ENCODE results near the gene NPB.
A peak's percentile ranks its signal among the peaks of the same experiment; 100 is the strongest.
"Not testable (repeated sequence)": the region's sequence is repeated elsewhere in the genome, so short reads cannot be mapped to it uniquely, and the experiment has no call there.

The NPB gene

DNA sequence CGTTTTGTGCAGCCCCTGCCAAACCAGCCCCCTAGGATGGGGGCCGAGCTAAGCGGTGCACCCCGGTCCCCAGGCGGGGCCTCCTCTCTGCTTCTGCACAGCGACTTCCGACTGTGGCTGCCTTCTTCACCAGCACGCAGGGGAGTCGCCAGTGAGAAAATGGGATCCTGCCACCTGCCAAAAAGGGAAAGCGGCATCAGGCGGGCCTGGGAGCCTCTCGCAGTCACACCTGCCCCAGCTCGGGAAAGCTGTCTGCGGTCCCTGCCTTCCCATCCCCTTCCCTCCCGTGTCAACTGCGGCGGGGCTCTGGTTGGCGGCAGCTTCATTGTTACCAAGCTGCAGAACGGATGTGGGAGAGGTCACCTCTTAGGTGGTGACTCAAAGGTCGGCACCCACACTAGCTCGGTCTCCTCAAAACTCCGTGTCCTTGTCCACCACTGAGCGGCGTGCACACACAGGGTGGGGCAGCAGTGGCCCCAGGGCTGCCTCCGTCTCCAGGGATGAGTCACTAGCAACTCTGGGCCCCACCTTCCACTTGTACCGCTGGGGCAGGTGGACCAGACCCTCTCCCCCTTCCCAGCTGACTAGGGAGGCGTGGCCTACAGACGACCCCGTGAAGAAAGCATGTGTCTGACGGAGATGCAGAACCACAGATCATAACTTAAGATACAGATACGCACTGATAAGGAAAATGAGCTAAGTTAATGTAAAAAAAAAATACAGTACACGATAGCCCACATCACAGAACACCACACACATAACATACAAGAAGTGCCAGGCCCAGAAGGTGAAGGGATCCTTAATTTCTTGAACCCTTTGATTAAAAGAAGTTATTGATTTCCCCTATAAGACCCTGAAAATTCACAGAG is 10.6 kb downstream of the NPB start:
- FAIRE-seq, result no peak

DNA sequence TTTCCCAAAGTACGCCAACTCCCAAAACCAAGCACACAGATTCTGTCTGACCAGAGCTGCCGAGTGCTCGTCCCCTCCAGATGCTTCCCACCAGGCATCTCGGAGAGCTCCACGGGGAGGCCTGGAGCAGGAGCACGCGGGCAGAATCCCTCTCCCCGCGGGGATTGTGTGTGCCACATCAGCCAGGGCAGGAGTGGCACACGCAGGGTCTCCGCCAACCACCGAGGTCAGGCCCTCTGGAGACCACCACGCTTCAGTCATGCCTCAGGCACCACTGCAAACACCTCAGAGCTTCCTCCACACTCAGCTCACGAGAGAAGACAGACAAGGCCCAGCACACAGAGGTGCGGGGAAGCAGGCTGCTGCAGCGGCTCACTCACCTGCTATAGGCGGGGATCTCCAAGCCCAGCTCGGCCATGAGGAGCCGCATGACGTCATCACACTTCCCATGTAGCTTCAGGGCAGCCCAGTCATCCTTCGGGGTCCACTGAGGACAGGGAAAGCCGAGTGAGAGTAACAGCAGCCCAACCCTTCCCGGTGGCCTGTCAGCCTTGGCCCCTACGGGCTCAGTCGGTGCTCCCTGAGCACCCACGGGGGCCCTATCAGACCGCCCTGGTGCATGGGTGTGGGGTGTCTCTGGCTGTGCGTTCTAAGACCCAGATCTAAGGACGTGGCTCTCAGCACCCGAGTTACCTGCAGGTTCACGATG is 11.5 kb downstream of the NPB start:
- FAIRE-seq, result no peak

DNA sequence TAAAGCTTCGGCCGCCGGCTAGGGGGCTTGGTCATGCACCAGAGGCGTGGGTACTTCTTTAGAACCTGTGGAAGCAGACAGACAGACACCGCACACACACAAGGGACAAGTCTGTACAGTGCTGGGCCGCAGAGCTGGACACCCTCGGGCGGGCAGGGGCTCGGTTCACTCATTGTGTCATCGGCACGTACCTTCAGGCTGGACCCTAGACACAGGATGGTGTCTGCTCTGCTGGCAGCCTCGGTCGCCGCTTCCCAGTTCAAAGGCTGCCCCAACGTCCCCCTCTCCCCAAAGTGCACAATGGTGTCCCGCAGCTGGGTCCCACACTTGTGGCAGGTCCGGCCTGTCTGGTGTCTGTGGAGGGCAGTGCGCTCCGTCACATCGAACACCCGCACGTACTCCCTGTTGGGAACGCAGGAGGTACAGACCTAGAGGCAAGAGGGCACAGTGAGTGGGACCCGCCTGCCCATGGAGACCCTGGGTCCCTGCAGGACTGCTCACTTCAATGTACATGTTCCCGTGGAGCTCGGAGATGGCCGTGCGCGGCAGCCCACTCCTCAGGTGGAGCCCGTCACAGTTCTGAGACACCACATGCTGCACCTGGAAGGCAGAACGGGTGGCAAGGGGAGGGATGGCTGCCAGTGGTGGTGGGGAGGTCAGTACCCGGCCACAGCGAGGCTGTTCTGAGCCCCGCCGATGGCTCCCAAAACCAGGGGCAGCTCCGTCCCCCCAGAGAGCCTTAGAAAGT is 12.2 kb downstream of the NPB start:
- FAIRE-seq, result no peak

DNA sequence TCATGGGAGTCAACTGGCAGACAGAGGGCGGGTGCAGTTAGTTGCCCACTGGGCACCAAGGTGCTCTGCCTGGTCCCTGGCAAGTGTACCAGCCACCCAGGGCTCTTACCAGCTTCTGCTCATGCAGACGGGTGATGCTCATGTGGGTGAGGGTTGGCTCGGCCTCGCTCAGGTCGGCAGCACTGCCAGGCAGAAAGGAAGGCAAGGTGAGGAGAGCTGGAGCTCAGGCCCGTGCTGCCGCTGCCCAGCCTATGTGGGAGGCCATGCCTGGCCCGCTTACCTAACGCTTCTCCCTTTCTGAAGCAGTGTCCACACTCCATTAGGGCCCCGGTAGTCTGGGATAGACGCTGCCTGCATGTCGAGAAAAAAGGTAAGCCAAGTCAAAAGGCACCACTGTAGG is 13.3 kb downstream of the NPB start:
- FAIRE-seq, result no peak

DNA sequence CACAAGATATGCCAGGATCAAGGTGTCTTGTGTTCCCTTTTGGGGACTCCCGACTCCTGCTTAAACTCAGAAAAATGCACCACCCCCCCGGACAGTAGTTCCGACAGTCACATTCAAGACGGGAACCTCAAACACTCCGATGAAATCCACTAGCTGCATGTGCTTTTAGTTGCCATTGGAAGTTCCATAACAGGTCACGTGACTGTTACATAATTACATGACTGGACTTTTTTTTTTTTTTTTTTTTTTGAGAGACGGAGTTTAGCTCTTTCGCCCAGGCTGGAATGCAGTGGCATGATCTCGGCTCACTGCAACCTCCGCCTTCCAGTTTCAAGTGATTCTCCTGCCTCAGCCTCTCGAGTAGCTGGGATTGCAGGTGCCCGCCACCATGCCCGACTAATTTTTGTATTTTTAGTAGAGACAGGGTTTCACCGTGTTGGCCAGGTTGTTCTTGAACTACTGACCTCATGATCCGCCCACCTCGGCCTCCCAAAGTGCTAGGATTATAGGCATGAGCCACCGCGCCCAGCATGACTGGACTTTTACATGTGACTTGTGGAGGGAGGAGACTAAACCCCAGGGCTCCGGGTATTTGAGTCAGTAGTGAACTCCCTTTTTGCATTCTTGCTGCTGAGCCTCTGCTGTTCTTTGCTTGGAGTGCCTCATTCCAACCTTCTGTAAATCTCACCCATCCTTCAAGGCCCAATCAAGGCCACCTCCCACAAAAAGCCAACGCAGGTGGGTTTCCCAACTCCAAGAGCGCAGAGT is 14.4 kb downstream of the NPB start:
- FAIRE-seq, result peak; percentile 93

DNA sequence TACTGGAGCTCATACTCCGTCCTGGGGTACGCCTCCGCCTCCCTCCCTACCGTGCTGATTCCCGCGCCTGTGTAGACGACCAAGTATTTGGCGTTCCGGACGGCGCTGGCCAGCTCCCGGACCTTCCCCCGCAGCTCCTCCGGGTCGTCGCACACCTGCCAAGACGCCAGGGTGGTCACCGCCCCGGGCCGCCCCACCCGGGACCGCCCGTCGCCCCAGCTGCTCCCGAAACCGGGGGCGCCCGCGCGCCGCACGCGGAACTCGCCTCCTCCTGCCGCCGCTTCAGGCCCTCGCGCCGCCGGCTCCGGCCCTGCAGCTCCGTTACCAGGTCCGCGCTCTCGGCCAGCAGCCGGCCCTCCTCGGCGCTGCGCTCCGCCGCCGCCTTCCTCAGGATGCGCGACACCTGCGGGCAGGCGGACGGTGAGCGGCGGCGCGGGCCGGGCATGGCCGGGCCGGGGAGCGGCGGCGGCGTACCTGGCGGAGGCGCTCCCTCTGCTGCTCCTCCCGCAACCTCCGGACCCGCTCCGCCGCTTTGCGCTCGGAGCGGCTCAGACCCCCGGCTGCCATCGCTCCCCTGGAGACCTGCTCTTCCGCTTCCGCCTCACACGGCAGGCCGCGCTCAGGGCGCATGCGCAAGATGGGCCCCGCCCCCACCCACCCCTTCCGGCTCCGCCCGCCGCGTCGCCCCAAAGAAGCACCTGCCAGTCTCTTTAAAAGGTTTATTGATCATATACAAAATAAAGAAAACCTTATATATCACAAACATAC is 15.7 kb downstream of the NPB start, which contains the start of gene SIRT7:
Gene SIRT7 (minus strand): TSS at position 612 of the 768 bp plus-strand sequence. CDS start 45 bp downstream, at position 567.
- no peak for FAIRE-seq

DNA sequence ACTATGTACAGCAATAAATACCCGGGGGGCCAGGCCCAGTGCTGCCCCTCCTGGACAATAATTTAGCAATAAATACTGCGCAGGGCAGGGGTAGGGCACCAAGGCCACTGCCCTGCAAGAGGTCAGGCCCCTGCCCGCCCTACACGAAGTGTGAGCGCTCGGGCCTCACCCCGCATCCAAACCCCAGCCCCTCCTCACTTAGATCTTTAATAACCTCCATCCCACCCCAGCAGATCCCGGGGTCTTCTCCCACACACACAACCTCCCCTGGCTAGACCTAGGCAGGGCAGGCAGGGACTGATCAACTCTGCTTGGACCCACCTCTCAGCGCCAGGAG is 16.3 kb downstream of the NPB start:
- FAIRE-seq, result not testable (repeated sequence)

DNA sequence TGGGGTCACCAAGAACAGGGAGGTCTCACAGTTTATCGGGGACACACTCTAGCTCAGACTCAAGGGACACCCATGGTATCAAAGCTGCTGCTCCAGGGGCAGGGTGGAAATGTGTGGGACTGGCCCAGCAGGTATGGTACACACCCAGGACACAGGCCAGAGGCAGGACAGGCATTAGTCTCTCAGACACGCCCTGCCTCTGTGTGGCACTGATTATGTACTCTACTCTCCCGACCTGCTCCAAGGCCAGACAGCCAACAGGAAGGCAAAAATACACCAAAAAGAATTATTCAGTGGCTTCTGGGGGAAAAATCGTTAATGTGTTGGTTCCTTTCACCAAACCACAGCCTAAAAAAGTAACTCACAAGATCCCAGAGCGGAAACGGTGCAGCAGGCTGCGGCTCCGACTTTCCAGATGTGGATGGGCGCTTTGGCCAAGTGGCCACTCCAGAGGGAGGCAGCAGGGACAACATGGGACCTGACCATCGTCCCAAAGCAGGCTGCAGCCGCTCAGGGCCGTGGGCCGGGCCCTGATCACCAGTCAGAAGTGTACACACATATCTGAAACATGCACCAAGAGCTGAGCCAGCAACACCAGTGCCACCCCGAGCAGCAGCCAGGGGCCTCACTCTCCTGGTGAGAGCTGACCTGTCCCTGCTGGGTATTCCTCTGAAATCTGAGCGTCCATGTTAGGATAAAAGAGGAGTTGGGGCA is 17.0 kb downstream of the NPB start:
- FAIRE-seq, result no peak

DNA sequence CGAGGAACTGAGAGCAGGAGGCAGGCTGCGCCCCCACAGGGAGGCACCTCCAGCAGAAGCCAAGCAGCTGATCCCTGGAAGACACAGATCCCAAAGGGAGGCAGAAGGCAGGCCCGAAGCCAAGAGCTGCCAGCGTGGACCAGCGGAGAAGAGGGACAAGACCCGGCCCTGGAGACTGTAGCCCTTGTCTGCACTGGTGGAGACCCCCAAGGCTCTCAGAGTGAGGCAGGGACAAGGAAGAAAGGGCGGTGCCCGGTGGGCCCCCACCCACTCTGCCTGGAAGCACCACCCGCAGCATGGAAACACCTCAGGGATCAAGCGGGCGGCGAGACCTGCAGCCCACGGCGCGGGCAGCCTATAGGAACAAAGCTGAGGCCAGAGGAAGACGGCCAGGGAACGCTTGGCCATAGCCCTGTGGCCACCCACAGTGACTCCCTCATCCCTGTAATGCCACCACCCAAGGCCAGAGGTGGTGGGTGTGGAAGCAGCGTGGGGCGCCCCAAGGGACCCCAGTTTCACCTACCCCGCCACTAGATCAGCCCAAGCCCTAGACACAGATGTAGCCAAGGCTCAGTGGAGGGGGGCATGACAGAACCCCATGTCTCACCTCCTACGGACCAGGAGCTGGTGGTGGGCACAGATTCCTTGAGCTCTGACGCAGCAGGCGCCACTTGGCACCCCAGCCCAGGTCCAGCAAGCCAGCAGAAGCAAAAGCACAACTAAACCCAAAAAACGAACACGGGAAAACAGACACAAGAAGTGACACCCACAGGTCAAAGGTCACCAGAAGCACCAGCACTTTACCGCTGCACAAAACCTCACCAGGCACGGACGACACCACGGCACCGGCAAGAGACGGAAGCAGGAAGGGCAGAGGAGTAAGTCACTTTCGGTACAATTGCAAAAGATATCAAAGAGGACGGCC is 18.8 kb downstream of the NPB start:
- no peak for FAIRE-seq

DNA sequence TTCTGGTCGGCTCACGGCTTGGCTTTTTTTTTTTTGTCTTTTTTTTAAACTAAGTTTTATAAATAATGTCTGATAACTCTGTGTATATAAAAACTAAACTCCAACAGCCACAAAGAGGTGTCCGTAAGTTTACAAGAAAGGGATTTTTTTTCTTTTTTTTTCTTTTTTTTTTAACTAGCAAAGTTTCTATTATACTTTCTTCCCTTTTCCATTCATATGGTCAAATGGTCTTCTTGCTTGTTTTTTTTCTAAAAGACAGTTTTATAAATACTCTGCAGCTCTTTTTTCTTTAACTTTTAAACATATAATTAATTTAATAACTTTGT is 19.5 kb downstream of the NPB start:
- FAIRE-seq, result peak; percentile 92

DNA sequence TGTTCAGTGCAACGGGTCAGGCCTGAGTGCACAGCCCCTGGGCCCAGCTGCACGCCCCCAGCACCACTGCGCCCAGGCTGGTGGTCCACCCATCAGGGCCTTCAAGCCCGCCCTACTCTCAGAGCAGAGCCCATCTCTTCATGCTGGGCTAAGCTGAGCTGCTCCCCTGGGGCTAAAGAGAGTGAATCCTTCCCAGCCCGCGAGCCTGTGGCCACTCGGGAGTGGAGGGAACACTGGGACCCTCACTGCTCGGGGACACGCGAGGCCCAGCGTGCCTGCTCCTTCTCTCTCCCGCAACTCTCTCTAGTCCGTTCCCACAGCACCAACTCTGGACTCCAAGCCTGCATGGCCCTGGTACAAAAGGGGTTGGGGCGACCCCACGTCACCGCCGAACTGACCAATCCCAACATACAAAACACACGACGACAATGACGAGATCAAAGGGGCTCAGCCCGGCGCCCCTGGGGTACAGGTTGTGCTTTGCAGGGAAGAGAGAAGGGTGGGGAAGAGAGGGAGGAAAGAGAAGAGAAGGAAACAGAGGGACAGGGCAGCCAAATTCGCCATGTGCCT is 20.0 kb downstream of the NPB start:
- FAIRE-seq, result no peak

DNA sequence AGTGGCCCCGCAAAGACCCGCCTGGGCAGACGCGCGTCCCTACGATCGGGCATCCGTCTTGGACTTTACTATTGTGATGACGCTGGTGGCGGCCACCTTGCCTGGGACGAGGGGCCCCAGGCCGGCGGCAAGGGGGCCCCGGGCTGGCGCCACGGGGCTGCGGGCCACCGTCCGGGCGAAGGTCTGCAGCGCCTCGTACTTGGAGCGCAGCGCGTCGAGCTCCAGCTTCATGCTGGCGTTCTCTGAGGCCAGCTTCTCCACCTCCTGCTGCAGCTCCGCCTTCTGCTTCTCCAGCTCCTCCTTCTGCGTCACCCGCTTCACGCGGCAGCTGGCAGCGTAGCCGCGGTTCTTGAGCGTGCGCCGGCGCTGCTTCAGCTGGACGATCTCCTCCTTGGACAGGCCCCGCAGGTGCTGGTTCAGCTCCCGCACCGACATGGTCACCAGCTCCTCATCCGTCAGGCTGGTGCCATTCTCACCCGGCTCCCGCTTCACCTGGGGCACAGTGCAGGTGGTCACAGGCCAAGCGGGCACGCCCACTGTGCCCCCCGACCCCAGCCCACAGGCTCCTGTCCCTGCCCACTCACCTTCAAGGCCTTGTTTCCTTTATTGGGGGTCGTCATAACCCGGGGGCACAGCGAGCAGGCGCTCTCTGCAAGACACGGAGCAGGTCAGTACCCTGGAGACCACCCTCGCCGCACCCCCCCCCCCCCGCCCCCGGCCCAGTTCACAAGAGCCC is 20.7 kb downstream of the NPB start:
- no peak for FAIRE-seq

DNA sequence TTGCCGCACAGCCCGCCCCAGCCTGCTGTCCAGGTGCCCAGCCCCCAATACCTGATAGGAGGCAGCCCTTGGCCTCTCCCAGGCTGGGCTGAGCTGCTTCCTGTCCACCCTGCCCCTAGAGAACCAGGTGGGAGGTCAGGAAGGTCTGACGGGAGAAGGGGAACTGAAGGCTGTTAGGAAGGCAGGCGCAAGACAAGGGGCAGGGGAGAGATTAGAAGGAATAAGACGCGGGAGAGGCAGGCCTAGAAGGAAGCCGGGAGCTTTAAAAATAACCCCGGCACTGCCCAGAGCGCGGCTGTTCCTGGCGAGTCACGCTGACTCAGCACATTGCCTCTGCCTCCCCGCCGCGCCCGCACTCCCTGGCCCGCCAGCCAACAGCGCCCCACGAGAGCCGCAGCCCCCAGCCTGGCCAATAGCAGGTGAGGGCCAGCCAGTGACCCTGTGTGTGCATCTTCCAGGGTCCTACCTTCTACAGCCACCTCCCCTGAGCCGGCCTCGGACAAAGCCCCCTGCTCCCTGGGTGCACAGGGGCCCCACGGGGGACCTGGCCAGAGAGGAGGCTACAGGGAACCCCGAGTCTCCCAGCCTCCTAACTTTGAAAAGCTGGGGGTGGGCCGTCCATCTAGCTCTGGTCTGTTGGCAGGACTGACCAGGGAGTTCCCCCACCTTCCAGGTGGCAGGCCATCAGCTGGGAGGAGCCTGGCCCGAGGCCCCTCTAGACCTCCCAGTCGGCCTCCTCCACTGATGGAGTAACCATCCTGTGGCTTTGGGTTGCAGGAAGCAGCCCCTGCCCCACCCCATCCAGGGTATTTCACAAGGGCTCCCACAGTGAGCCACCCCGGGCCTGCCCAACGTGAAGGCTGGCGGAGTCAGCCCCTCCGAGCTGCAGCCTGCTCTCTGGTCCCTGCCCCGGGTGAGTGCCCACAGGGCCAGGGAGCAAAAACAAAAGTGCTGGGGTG is 21.5 kb downstream of the NPB start:
- FAIRE-seq, result peak; percentile 61

DNA sequence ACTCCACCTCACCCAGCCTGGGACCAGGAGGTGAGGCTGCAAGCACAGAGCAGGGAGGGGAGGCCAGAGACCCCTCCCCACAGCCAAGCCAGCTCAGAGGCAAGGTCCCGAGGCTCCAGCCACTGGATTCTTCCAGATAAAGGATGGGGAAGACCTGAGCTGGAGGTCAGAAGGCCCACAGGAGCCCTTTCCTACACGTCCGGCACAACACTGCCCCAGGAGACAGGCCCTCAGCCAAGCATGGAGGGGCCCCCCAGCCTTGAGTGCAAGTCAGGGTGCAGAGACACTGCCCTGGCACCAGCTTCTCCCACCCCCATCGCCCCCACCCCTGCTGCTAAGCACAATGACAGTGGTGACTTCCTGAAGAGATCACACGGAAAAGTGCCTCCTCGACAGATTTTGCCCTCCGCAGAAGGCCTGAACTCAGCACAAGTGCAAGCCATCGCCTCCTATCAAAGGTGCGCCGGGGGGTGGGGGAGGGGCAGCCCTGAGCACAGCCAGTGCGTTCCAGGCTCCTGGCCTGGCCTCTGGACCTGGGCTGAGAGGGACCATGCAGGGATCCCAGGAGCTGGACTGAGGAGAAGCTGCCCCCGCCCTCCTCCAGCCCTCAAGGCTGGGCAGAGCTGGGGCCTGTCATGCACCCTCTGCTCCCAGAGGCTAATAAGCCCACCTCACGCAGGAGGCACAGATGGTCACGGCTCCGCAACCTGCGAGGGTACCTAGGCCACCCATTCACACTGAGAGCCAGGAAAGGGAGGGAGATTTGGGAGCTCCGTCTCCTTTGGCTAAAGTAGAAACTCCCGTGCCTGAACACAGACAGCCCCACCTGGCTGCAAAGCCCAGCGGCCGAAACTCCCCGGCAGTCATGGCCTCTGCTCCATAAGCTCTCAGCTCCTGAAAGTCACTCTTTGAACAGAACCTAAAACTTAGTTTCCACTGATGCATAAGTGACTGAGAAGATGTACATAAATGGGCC is 22.8 kb downstream of the NPB start:
- no peak for FAIRE-seq

DNA sequence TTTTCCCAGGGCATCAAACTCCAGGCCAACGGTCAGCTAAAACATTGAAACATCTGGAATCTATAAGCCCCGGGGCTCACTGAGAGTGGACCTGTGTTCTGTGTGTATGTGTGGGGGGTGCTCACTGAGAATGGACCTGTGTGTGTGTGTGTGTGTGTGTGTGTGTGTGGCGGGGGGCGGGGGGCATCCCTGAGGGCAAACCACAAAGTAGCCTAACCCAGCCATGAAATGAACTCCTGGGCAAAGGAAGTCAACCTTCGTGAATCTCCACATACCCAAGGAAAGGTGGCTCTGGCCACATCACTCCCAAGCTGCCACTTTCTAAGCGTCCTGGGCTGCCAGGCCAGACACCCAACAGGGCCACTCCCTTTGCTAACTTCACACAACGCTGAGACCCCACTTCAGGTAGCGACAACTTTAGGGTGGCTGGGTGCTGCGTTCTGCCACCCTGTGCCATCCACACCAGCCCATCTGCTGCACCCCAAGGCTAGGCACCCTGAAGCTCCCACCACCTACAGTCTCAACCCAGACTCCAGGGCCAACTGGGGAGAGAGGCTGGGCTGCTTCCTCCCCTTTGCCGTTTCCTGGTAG is 23.9 kb downstream of the NPB start:
- FAIRE-seq, result no peak

DNA sequence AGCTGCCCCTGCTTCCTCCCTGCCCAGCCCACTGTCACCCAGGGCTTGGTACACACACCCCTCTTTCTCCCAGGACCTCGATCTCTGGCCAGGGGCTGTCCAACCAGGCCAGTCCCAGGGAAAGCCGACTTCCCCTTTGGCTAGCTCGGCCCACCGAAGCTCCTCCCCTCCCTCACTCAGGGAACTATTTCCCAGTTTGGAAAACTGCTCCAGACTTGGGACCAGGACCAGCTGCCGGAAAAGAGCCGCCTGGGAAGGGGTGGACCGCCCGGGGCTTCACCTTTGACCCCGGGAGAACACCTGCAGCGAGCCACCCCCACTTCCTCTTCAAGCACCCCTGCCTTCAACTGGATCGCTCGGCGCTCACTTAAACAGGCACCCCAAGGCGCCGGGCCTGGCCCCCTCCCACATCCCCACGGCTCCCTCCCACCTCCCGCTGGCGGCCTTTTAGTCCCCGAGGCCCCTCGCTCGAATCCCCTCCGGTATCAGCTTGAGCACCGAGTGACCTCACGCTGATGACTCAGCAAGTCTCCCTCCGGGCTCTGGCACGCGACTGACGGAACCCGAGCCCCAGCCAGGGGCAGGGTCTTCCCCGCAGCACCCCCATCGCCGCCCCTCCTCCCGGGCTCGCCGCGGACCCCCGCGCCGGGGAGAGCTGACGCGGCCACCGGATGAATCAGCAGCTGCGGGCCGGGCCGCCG is 24.6 kb downstream of the NPB start:
- peak; percentile 94 for FAIRE-seq

Measured in G401.6 (cell line).